ENCODE data around the gene PPP1R12C.

DNA sequence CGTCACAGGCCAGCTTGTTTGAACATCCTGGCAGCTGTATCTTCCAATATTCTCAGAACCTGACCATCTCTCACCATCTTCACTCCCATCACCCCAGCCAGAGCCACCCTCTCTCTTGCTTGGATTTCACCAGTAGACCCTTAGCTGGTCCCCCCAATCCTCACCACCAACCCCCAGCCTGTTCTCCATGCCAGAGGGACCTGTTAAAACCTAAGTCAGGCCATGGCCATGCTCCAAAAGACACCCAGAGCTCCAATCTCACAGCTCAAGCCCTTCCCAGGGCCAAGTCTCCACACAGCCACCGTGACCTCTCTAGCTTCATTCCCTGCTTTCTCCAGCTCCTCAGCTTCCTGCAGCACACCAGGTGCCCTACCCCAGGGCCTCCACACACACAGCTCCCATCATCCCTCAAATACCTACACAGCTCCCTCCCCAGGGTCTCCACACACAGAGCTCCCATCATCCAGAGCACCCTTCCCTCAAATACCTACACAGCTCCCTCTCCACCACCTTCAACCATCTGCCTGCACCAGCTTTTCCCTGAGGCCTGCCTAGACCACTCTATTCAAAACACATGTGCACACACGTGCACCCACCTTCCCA lies 28.0 kb downstream of the PPP1R12C start:
- TF ChIP-seq YY1 (IDR thresholded peaks at IDR 0.05; ENCODE audit: low read depth, low read length) (no peak), ZZZ3 (IDR thresholded peaks at IDR 0.05; ENCODE audit: control insufficient read depth, insufficient read length, low read depth) (no peak), CREM (IDR thresholded peaks at IDR 0.05; ENCODE audit: low read depth) (no peak), ZSCAN29 (IDR thresholded peaks at IDR 0.05) (no peak), FOS (IDR thresholded peaks at IDR 0.05; ENCODE audit: borderline replicate concordance, extremely low read depth, insufficient read length) (no peak), POLR2AphosphoS5 (IDR thresholded peaks at IDR 0.05; ENCODE audit: low read length) (no peak), RELB (IDR thresholded peaks at IDR 0.05; ENCODE audit: low read depth) (no peak), POLR2A (IDR thresholded peaks at IDR 0.05; ENCODE audit: low read depth, low read length) (no peak), EZH2 (IDR thresholded peaks at IDR 0.05; ENCODE audit: borderline replicate concordance, control insufficient read depth, low read depth, low read length) (no peak), LARP7 (IDR thresholded peaks at IDR 0.05) (no peak), NFYA (IDR thresholded peaks at IDR 0.05; ENCODE audit: borderline replicate concordance, low read depth, low read length) (no peak)
- TF ChIP-seq, protein P1, sequence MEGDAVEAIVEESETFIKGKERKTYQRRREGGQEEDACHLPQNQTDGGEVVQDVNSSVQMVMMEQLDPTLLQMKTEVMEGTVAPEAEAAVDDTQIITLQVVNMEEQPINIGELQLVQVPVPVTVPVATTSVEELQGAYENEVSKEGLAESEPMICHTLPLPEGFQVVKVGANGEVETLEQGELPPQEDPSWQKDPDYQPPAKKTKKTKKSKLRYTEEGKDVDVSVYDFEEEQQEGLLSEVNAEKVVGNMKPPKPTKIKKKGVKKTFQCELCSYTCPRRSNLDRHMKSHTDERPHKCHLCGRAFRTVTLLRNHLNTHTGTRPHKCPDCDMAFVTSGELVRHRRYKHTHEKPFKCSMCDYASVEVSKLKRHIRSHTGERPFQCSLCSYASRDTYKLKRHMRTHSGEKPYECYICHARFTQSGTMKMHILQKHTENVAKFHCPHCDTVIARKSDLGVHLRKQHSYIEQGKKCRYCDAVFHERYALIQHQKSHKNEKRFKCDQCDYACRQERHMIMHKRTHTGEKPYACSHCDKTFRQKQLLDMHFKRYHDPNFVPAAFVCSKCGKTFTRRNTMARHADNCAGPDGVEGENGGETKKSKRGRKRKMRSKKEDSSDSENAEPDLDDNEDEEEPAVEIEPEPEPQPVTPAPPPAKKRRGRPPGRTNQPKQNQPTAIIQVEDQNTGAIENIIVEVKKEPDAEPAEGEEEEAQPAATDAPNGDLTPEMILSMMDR (IDR thresholded peaks at IDR 0.05 in 2 of 3, conservative IDR thresholded peaks at IDR 0.05 in 1 of 3; ENCODE audit: control insufficient read depth in 2 of 3, extremely low read depth in 1 of 3, insufficient read depth in 1 of 3, low read depth in 3 of 3, low read length in 3 of 3) = no peak
- TF ChIP-seq, protein P2, sequence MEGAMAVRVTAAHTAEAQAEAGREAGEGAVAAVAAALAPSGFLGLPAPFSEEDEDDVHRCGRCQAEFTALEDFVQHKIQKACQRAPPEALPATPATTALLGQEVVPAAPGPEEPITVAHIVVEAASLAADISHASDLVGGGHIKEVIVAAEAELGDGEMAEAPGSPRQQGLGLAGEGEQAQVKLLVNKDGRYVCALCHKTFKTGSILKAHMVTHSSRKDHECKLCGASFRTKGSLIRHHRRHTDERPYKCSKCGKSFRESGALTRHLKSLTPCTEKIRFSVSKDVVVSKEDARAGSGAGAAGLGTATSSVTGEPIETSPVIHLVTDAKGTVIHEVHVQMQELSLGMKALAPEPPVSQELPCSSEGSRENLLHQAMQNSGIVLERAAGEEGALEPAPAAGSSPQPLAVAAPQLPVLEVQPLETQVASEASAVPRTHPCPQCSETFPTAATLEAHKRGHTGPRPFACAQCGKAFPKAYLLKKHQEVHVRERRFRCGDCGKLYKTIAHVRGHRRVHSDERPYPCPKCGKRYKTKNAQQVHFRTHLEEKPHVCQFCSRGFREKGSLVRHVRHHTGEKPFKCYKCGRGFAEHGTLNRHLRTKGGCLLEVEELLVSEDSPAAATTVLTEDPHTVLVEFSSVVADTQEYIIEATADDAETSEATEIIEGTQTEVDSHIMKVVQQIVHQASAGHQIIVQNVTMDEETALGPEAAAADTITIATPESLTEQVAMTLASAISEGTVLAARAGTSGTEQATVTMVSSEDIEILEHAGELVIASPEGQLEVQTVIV (IDR thresholded peaks at IDR 0.05; ENCODE audit: borderline replicate concordance, partially characterized antibody) = no peak
